Astrocyte of the spinal cord (primary cell): ENCODE results near the gene AURKA.
A peak's percentile ranks its signal among the peaks of the same experiment; 100 is the strongest.
"Not testable (repeated sequence)": the region's sequence is repeated elsewhere in the genome, so short reads cannot be mapped to it uniquely, and the experiment has no call there.

Experiments
- DNase-seq: peaks from one replicate; pipeline ENCODE4 v3.0.0; 2011; ENCODE audit warnings: low read depth, low spot score
- H3K4me3 ChIP-seq: 2 replicates; pipeline ENCODE4 v1.5.1; 2011; ENCODE audit warnings: low read depth, mild to moderate bottlenecking, low read length, moderate library complexity
- in situ Hi-C: cut with HindIII; loops from 2 replicates; pipeline ENCODE4 v1.10.0; 2017; ENCODE audit warnings: low sequenced_read_pairs
- TF ChIP-seq, protein P1 (sequence below): IDR thresholded peaks from 2 replicates; pipeline ENCODE4 v1.5.1; 2012; ENCODE audit warnings: low read depth, mild to moderate bottlenecking, low read length, inconsistent platforms

The AURKA gene

DNA sequence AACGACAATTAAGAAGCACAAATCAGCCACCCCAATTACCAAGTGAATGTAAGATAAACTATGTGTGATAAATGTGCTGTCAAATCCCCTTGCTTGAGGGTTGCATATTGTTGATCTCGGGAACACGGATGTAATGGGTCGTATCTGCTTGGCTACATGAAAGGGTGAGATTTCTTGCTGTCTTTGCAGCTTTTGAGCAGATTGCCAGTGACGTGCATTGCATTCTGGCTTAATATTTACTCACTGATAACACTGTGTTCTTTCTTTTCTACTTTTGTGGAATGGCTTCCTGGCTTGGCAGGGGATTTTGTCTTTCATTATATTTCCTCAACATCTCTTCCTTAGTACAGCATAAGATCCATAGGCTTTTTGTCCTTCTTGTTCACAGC lies 43.7 kb downstream of the AURKA start:
- TF ChIP-seq, protein P1, sequence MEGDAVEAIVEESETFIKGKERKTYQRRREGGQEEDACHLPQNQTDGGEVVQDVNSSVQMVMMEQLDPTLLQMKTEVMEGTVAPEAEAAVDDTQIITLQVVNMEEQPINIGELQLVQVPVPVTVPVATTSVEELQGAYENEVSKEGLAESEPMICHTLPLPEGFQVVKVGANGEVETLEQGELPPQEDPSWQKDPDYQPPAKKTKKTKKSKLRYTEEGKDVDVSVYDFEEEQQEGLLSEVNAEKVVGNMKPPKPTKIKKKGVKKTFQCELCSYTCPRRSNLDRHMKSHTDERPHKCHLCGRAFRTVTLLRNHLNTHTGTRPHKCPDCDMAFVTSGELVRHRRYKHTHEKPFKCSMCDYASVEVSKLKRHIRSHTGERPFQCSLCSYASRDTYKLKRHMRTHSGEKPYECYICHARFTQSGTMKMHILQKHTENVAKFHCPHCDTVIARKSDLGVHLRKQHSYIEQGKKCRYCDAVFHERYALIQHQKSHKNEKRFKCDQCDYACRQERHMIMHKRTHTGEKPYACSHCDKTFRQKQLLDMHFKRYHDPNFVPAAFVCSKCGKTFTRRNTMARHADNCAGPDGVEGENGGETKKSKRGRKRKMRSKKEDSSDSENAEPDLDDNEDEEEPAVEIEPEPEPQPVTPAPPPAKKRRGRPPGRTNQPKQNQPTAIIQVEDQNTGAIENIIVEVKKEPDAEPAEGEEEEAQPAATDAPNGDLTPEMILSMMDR = no peak
- DNase-seq = no peak
- in situ Hi-C loops = no loop called here
- H3K4me3 ChIP-seq = no peak overlapping the region

DNA sequence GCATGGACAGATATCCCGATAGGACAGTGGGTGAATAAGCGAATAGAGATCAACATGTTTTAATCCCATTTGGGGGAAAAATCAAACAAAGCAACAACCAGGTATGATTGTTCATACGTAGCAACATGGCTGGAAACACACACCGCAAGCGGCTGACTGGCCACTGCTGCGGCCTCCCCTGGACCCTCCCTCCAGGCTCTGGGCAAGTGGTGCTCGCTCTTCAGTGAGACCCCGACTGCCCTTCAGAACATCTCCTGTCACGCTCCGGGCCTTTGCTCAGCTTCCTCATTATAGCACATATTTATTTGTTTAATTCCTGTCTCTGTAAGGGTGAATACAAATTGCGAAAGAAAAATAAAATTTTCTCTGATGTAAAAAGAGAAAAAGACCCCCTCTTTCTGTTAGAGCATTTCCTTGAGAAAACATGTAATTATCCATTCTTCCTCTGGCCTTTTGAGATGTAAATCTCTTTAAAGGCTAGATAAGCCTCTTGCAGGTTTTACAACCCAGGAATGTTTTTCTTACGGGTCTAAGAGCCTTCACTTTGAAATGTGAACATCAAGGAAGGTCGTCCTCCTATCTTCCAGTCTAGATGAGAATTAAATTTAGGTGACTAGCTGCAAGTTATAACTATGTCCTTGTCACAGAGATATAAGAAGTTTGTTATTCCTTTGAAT lies 44.2 kb downstream of the AURKA start:
- no peak for DNase-seq
- no peak overlapping the region for H3K4me3 ChIP-seq
- TF ChIP-seq, protein P1 = no peak
- in situ Hi-C loops = no loop called here

DNA sequence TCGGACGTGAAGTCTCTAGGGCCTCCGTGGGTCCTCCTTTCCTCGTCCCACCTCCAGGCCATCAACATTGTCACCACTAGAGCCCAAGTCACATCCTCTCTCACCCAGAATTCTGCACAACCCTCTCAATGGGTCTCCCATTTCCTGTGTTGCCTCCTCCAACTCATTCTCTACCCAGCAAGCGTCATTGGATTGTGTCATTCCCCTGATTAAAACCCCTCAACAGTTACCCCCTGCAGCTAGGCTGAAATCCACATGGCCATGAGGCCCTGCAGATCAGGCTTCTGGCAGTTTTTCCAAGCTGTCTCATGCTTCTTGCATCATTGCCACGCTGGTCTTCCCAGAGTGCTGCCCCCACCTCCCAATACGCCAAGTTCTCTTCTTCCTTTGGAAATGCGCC lies 46.1 kb downstream of the AURKA start:
- no peak for DNase-seq
- TF ChIP-seq, protein P1 = no peak
- in situ Hi-C loops = no loop called here
- H3K4me3 ChIP-seq = no peak overlapping the region

DNA sequence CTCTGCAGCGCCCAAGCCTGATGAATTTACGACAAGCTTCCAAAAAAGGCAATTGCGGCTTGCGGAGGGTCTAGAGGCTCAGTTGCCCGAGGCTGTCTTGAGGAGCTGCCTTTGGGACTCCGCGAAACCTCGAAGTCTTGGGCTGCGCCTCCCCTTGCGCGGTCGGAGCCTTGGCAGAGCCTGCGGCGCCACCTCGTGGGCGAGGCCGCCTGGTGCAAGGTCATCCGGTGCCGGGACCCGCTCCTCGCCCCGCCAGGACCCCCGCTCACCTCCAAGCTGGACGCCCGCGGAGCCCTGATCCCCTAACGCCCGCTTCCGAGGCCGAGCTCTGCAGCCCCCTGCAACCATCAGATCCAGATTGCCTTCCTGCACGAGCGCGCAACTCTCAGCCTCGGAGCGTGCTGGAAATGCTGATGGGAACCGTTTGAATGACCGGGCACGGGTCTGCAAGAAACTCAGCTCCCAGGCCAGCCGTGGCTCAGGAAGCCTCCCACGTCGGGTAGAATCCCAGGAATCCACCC lies 48.1 kb downstream of the AURKA start:
- TF ChIP-seq, protein P1 = peak; percentile 72
- in situ Hi-C loops = no loop called here
- peak; percentile 22 for DNase-seq
- H3K4me3 ChIP-seq = no peak overlapping the region

DNA sequence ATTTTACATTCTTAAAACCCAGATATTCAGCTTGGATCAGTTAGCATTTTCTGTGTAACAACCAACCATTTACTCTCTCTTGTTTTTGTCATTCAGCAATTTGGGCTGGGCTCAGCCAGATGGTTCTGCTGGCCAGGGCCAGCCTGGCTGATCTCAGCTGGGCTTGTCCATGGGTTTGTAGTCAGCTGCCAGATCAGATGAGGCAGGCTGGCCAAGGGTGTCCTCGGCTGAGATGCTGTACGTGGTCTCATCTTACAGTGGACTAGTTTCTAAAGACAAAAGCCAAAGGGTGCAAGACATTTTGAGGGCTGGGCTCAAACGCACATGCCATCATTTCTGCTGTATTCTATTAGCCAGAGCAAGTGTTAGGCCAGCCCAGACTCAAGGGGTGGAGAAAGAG lies 49.2 kb downstream of the AURKA start:
- in situ Hi-C loops = no loop called here
- TF ChIP-seq, protein P1 = no peak
- DNase-seq = no peak
- no peak overlapping the region for H3K4me3 ChIP-seq

DNA sequence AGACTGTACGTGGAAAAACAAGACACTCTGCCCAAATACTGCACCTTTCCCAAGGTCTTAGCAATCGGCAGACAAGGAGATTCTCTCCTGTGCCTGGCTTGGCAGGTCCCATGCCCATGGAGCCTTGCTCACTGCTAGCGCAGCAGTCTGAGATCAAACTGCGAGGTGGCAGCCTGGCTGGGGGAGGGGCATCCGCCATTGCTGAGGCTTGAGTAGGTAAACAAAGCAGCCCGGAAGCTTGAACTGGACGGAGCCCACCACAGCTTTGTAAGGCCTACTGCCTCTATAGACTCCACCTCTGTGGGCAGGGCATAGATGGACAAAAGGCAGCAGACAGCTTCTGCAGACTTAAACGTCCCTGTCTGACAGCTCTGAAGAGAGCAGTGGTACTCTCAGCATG lies 55.3 kb downstream of the AURKA start:
- in situ Hi-C loops, H3K4me3 ChIP-seq, DNase-seq: not testable (repeated sequence)

DNA sequence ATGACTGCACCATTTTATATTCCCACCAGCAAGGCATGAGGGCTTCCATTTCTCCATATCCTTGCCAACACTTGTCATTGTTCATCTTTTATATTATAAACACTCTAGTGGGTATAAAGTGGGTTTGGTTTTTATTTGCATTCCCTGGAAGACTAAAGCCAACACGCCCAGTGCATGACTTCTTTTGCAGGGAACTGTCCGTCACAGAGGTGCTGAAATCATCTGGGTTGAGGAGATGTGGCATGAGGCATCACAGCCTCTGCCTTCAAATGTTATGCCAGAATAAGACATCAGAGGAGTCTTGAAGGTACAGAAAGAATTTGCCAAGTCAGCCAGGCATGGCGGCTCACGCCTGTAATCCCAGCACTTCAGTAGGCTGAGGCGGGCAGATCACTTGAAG lies 63.2 kb downstream of the AURKA start:
- no peak overlapping the region for H3K4me3 ChIP-seq
- DNase-seq = no peak
- TF ChIP-seq, protein P1 = no peak
- in situ Hi-C loops = no loop called here
